SU-DHL-6 (cell line): Measurements from ENCODE around the gene SLC1A5.

ENCODE experiments used
- H2AFZ ChIP-seq: fragments of 200-600 bp; sonication (generic); 2 replicates; pipeline ENCODE4 v1.6.1; 2014; ENCODE audit warnings: low read depth, mild to moderate bottlenecking, moderate library complexity, mixed read lengths, antibody characterized with exemption, low read length; ENCODE audit not compliant: severe bottlenecking
- H3F3A ChIP-seq: fragments of 200-600 bp; shearing (Covaris generic); 2 replicates; pipeline ENCODE4 v1.6.0; 2016; ENCODE audit warnings: antibody characterized with exemption, mild to moderate bottlenecking; ENCODE audit not compliant: insufficient read depth
- H3K27ac ChIP-seq: fragments of 200-600 bp; sonication (generic); 2 replicates; pipeline ENCODE4 v1.5.1; 2016; ENCODE audit warnings: low read depth, mild to moderate bottlenecking, low read length, moderate library complexity, mixed read lengths
- H3K27me3 ChIP-seq: fragments of 200-600 bp; sonication (generic), shearing (Covaris generic); 2 replicates; pipeline ENCODE4 v1.6.0; 2014; ENCODE audit warnings: mild to moderate bottlenecking, low read length
- H3K36me3 ChIP-seq: fragments of 200-600 bp; sonication (generic); 2 replicates; pipeline ENCODE4 v1.6.1; 2014; ENCODE audit warnings: mild to moderate bottlenecking, low read length, mixed read lengths
- H3K4me2 ChIP-seq: fragments of 300-600, 200-600 bp; shearing (Covaris generic), sonication (generic); 2 replicates; pipeline ENCODE4 v1.6.0; 2014; ENCODE audit warnings: low read length, low read depth, mild to moderate bottlenecking; ENCODE audit not compliant: poor library complexity, severe bottlenecking
- H3K4me3 ChIP-seq: fragments of 200-600 bp; sonication (generic); 2 replicates; pipeline ENCODE4 v1.5.1; 2014; ENCODE audit warnings: antibody characterized with exemption, low read length, mild to moderate bottlenecking, mixed read lengths; ENCODE audit not compliant: insufficient read depth, poor library complexity, severe bottlenecking
- H3K79me2 ChIP-seq: fragments of 200-600 bp; sonication (generic); 2 replicates; pipeline ENCODE4 v1.6.1; 2014; ENCODE audit warnings: mild to moderate bottlenecking, low read length, moderate library complexity; ENCODE audit not compliant: insufficient read depth
- H3K9ac ChIP-seq: fragments of 200-600 bp; sonication (generic); 2 replicates; pipeline ENCODE4 v1.7.0; 2014; ENCODE audit warnings: mild to moderate bottlenecking, low read length
- H3K9me2 ChIP-seq: fragments of 200-600 bp; sonication (generic); replicated peaks from 2 replicates; pipeline ENCODE4 v1.6.1; 2014; ENCODE audit warnings: low read length; ENCODE audit not compliant: insufficient read depth
- H3K9me3 ChIP-seq: fragments of 200-600 bp; sonication (generic); 2 replicates; pipeline ENCODE4 v1.6.1; 2014; ENCODE audit warnings: low read length, mixed read lengths; ENCODE audit not compliant: insufficient read depth
- H4K20me1 ChIP-seq: fragments of 200-600 bp; sonication (generic); 2 replicates; pipeline ENCODE4 v1.6.1; 2014; ENCODE audit warnings: low read depth, mild to moderate bottlenecking, antibody characterized with exemption, low read length, moderate library complexity, mixed read lengths
- CTCF ChIP-seq: fragments of 200-600 bp; sonication (generic); IDR thresholded peaks from one replicate; pipeline ENCODE4 v1.5.1; 2017; ENCODE audit warnings: antibody characterized with exemption, mild to moderate bottlenecking, low read length, moderate library complexity; ENCODE audit not compliant: insufficient read depth, poor library complexity, severe bottlenecking
- EZH2phosphoT487 ChIP-seq: fragments of 200-600 bp; sonication (generic), shearing (Covaris generic); conservative IDR thresholded peaks from 2 replicates; pipeline ENCODE4 v1.6.1; 2018; ENCODE audit warnings: mild to moderate bottlenecking, antibody characterized with exemption, low read length, moderate library complexity, mixed read lengths

The SLC1A5 gene

GRCh38 chr19:46736531-46737297 lies 51.7 kb downstream of the SLC1A5 start:
- Histone ChIP-seq H3K79me2 (peaks cover 65% of the 10 kb centered on the region), H3K9ac (no peak overlapping the region), H3K9me2 (no peaks in the 10 kb centered on the region), H3K36me3 (peaks cover 7% of the 10 kb centered on the region; the same call in 1 of the 2 replicates), H4K20me1 (no peaks in the 10 kb centered on the region; the same call in 1 of the 2 replicates), H3K27me3 (no peaks in the 10 kb centered on the region), H3K4me2 (no peak overlapping the region), H3K4me3 (no peak overlapping the region), H3K27ac (no peak overlapping the region), H3K9me3 (no peaks in the 10 kb centered on the region), H3F3A (no peaks in the 10 kb centered on the region), H2AFZ (no peak overlapping the region)
- no peak for TF ChIP-seq EZH2phosphoT487
- TF ChIP-seq CTCF = no peak

- Histone ChIP-seq H3F3A (no peaks in the 10 kb centered on the region), H4K20me1 (no peaks in the 10 kb centered on the region; the same call in 1 of the 2 replicates), H3K4me2 (no peak overlapping the region), H3K4me3 (no peak overlapping the region), H3K9me3 (no peaks in the 10 kb centered on the region), H3K27me3 (no peaks in the 10 kb centered on the region), H3K9me2 (no peaks in the 10 kb centered on the region), H3K9ac (no peak overlapping the region), H3K79me2 (peaks cover 36% of the 10 kb centered on the region), H3K27ac (no peak overlapping the region), H3K36me3 (peaks cover 7% of the 10 kb centered on the region; the same call in 1 of the 2 replicates), H2AFZ (no peak overlapping the region)
- TF ChIP-seq EZH2phosphoT487 = no peak
- no peak for TF ChIP-seq CTCF
Observed at GRCh38 chr19:46733690-46734292, 54.6 kb downstream of the SLC1A5 start.

- Histone ChIP-seq H3K4me2 (no peak overlapping the region), H3K9me2 (no peaks in the 10 kb centered on the region), H3K36me3 (peaks cover 5% of the 10 kb centered on the region; the same call in 1 of the 2 replicates), H3K9me3 (no peaks in the 10 kb centered on the region), H3K4me3 (no peak overlapping the region), H3K27me3 (no peaks in the 10 kb centered on the region), H2AFZ (no peak overlapping the region), H3F3A (no peaks in the 10 kb centered on the region), H3K79me2 (peaks cover 29% of the 10 kb centered on the region), H3K27ac (no peak overlapping the region), H4K20me1 (no peaks in the 10 kb centered on the region; the same call in 1 of the 2 replicates), H3K9ac (no peak overlapping the region)
- no peak for TF ChIP-seq CTCF
- no peak for TF ChIP-seq EZH2phosphoT487
Observed at GRCh38 chr19:46732966-46733689, 55.3 kb downstream of the SLC1A5 start.
